GM19452 (cell line): ENCODE results near the gene STKLD1.
A peak's percentile ranks its signal among the peaks of the same experiment; 100 is the strongest.

Experiments
- ATAC-seq: cut with Tn5 transposase; IDR thresholded peaks from one replicate; pipeline ENCODE4 v1.9.1; 2021; ENCODE audit not compliant: unreplicated experiment

The STKLD1 gene

GRCh38 chr9:133344979-133345378, 31.2 kb upstream of the STKLD1 start:
- ATAC-seq = no peak

- no peak for ATAC-seq
Observed at GRCh38 chr9:133345596-133345995, 30.6 kb upstream of the STKLD1 start.

- ATAC-seq = no peak
Observed at GRCh38 chr9:133346021-133346785, 30.0 kb upstream of the STKLD1 start.

GRCh38 chr9:133347515-133347984, 28.6 kb upstream of the STKLD1 start:
- ATAC-seq = peak; percentile 31

GRCh38 chr9:133347985-133348717, 28.0 kb upstream of the STKLD1 start, which contains the start of the genes MED22 and RPL7A:
Gene MED22, minus strand, starts transcription at chr9:133348131. Its CDS starts 1,469 bp downstream, at chr9:133346662.
Gene RPL7A, plus strand, starts transcription at chr9:133348218. Its CDS starts 26 bp downstream, at chr9:133348244.
- ATAC-seq = peak; percentile 68

GRCh38 chr9:133348718-133349573, 27.2 kb upstream of the STKLD1 start:
- no peak for ATAC-seq

GRCh38 chr9:133349965-133350616, 26.1 kb upstream of the STKLD1 start:
- ATAC-seq = no peak

GRCh38 chr9:133351526-133351907, 24.6 kb upstream of the STKLD1 start:
- ATAC-seq = no peak

GRCh38 chr9:133351908-133352634, 24.1 kb upstream of the STKLD1 start:
- ATAC-seq = no peak

- no peak for ATAC-seq
Observed at GRCh38 chr9:133352635-133353340, 23.4 kb upstream of the STKLD1 start.

GRCh38 chr9:133353548-133353947, 22.6 kb upstream of the STKLD1 start:
- ATAC-seq = no peak

- ATAC-seq = no peak
Observed at GRCh38 chr9:133354766-133355165, 21.4 kb upstream of the STKLD1 start.

GRCh38 chr9:133355881-133356357, 20.2 kb upstream of the STKLD1 start:
- peak; percentile 31 for ATAC-seq

GRCh38 chr9:133356391-133357091, 19.6 kb upstream of the STKLD1 start, which contains the start of the genes SURF1 and SURF2:
Gene SURF1, minus strand, starts transcription at chr9:133356487. Its CDS starts 34 bp downstream, at chr9:133356453.
Gene SURF2, plus strand, starts transcription at chr9:133356550. Its CDS starts 43 bp downstream, at chr9:133356593.
- ATAC-seq = peak; percentile 70

GRCh38 chr9:133357656-133358055, 18.5 kb upstream of the STKLD1 start:
- no peak for ATAC-seq

- ATAC-seq = no peak
Observed at GRCh38 chr9:133359399-133360175, 16.6 kb upstream of the STKLD1 start.
